ENCODE results near the gene PPP1R12A.

GRCh38 chr12:79983492-79983891 lies 48.6 kb upstream of the PPP1R12A start:
- no peak for TF ChIP-seq CTCF (IDR thresholded peaks at IDR 0.05; ENCODE audit: low read depth, low read length)
- no peak for TF ChIP-seq EZH2phosphoT487 (IDR thresholded peaks at IDR 0.05; ENCODE audit: low read depth)
